GM10847 (cell line): Measurements from ENCODE around the gene SCUBE1.

Experiments
- POLR2A ChIP-seq: IDR thresholded peaks from 2 replicates; pipeline ENCODE4 v1.6.1; 2011; ENCODE audit not compliant: insufficient read length; ENCODE audit errors: extremely low read depth

The SCUBE1 gene

GRCh38 chr22:43256569-43256968 is 86.6 kb downstream of the SCUBE1 start:
- TF ChIP-seq POLR2A, result no peak

- TF ChIP-seq POLR2A, result no peak
These were observed 87.9 kb downstream of the SCUBE1 start for GRCh38 chr22:43255299-43255698.

- TF ChIP-seq POLR2A, result no peak
These were observed 89.3 kb downstream of the SCUBE1 start for GRCh38 chr22:43253839-43254238.

GRCh38 chr22:43252319-43252718 is 90.9 kb downstream of the SCUBE1 start:
- TF ChIP-seq POLR2A, result no peak

- no peak for TF ChIP-seq POLR2A
These were observed 93.2 kb downstream of the SCUBE1 start for GRCh38 chr22:43249789-43250471.

- TF ChIP-seq POLR2A, result no peak
These were observed 95.5 kb downstream of the SCUBE1 start for GRCh38 chr22:43247546-43248260.

- TF ChIP-seq POLR2A, result no peak
These were observed 97.0 kb downstream of the SCUBE1 start for GRCh38 chr22:43246188-43246587.

- TF ChIP-seq POLR2A, result no peak
These were observed 97.5 kb downstream of the SCUBE1 start for GRCh38 chr22:43245717-43246116.

GRCh38 chr22:43244803-43245527 is 98.2 kb downstream of the SCUBE1 start:
- no peak for TF ChIP-seq POLR2A

GRCh38 chr22:43244402-43244801 is 98.8 kb downstream of the SCUBE1 start:
- no peak for TF ChIP-seq POLR2A

GRCh38 chr22:43243324-43243723 is 99.8 kb downstream of the SCUBE1 start:
- no peak for TF ChIP-seq POLR2A

GRCh38 chr22:43242627-43243026 is 100.5 kb downstream of the SCUBE1 start:
- no peak for TF ChIP-seq POLR2A

GRCh38 chr22:43241699-43242386 is 101.3 kb downstream of the SCUBE1 start:
- no peak for TF ChIP-seq POLR2A

GRCh38 chr22:43241138-43241597 is 102.0 kb downstream of the SCUBE1 start:
- no peak for TF ChIP-seq POLR2A

GRCh38 chr22:43240614-43241013 is 102.6 kb downstream of the SCUBE1 start:
- no peak for TF ChIP-seq POLR2A
